GM13977 (cell line): ENCODE results near the gene PANK4.

Source experiments
- DNase-seq: peaks from one replicate; pipeline ENCODE4 v3.0.0; 2012; ENCODE audit warnings: low spot score
- in situ Hi-C: fragments of 300-500 bp; cut with MboI; formaldehyde crosslinking; loops from one replicate; pipeline ENCODE4 v1.12.0; 2022; ENCODE audit warnings: low sequenced_read_pairs, low pct_unique_long_range_greater_than_20kb, mixed read lengths, inconsistent platforms; ENCODE audit not compliant: unreplicated experiment
- TF ChIP-seq, protein P1 (sequence below): IDR thresholded peaks from 2 replicates; pipeline ENCODE4 v1.5.1; 2012; ENCODE audit warnings: mild to moderate bottlenecking, control low read depth; ENCODE audit not compliant: insufficient read depth; ENCODE audit errors: extremely low read depth, missing control alignments

Gene PANK4

DNA sequence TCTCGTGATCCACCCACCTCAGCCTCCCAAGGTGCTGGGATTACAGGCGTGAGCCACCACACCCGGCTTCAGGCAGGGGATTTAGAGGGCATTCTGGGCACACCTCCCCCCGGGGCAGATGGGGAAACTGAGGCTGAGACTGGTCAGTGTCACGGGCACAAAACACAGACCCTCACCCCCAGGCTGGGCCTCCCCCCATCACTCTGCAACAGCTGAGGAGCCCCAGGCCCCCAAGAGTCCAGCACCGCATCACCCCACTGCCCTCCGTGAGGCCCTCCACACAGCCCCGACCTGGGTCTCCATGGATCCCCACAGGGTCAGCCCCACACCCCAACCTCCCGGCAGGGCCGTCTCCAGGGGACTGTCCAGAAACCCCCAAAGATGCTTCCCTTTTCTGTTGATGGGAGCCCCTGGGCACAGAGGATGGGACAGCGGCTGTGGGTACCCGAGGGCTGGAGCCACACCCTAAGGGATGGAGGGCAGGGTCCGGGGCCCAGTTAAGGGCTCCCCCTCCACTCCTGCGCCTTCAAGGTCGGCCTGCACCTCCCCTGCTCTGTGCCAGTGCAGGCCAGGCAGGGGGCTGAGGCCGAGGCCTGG is 40.8 kb upstream of the PANK4 start:
- DNase-seq = no peak
- in situ Hi-C loops = no loop called here
- TF ChIP-seq, protein P1, sequence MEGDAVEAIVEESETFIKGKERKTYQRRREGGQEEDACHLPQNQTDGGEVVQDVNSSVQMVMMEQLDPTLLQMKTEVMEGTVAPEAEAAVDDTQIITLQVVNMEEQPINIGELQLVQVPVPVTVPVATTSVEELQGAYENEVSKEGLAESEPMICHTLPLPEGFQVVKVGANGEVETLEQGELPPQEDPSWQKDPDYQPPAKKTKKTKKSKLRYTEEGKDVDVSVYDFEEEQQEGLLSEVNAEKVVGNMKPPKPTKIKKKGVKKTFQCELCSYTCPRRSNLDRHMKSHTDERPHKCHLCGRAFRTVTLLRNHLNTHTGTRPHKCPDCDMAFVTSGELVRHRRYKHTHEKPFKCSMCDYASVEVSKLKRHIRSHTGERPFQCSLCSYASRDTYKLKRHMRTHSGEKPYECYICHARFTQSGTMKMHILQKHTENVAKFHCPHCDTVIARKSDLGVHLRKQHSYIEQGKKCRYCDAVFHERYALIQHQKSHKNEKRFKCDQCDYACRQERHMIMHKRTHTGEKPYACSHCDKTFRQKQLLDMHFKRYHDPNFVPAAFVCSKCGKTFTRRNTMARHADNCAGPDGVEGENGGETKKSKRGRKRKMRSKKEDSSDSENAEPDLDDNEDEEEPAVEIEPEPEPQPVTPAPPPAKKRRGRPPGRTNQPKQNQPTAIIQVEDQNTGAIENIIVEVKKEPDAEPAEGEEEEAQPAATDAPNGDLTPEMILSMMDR = no peak

DNA sequence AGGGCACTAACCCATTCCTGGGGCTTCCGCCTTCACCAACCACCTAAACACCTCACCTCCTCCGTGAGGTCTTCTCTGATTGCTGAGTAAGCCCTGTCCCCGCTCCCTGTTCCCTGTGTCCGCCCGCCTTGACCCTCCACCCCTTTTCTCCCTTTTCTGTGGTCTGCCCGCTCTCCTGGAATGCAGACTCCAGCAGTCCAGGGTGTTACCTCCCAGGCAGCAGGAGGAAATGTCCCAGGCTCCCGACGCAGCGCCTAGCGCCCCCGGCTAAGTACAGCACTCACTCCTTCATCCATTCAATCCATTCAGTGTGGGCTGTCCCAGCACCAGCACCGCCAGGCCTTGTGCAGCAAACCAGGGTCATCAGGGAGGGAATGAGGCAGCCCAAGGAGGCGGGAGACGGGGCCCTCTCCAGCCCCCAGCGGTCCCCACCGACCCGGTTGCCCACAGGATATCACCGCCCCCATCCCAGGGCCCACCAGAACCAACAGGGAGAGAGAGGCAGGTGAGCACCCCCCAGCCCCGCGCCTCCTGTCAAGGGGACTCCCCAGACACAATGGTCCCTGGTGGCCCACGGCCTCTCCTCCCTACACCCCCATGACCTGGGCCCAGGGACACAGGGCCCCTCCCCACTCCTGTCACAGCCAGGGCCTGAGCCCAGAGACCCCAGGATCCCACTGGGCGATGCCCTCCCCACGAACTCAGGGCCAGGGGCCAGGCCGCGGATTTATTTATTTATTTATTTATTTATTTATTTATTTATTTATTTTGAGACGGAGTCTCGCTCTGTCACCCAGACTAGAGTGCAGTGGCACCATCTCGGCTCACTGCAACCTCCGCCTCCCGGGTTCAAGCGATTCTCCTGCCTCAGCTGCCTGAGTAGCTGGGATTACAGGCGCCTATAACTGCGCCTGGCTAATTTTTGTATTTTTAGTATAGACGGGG is 40.0 kb upstream of the PANK4 start:
- TF ChIP-seq, protein P1 = no peak
- in situ Hi-C loops = no loop called here
- DNase-seq = no peak

DNA sequence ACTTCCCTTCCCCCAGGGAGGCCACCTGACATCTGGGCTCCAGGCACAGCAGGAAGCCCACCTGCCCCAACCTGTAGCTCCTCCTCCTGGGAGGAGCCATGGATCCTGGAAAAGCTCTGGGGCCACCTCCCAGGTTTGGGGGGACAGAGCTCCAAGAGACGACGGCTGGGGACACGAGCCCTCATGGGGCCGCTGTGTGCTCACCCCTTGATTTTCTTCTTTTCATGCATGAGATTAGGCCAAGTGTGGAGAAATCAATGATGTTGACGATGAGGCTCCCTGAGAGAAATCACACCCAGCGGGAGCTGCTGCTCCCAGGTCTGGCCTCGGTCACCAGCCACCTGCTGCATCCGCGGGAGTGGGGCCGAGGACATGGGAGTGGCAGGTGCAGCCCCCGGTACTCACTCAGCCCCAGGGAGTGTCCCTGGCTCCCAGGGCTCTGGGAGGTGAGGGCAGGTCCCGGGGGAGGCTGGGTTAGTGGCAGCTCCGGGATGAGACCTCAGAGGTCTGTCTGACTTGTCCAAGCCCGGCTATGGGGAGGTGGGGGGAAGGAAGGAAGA is 38.5 kb upstream of the PANK4 start:
- TF ChIP-seq, protein P1 = no peak
- no peak for DNase-seq
- in situ Hi-C loops = no loop called here

DNA sequence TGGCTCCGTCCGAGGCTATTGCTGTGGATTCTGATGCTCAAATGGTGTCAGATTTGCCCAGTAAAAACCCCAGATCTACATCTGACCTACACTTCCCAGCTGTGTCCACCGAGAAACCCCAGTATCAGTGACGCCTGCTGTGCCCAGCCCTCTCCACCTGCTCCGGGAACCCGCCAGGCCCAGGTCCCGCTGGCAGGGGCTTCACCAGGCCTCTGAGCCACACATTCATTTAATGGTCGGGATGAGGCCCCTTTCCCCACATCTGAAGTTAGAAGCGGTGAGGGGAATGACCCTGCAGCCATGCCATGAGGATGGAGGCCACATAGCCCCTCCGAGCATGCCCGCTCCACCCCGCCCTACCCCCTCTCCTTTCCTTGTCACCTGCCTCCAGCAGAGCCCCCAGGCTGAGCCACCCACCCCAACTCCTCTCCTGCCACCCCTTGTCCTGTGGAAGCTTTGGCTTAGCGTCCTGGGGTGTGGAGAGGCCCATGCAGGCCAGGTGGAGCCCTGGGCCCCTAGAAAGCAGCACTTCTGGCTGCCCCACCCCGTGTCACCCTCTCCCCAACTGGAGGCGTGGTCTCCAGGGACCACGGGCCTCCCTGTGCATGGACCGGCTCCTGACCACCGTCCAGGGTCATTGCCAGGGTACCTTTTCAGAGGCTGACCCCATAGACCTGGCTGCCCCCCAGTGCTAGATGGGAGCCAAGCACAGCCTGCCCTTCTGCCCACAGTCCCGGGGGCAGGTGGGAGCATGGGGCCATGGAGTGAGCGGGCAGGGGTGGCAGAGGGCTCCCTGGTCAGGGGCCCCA is 37.8 kb upstream of the PANK4 start:
- TF ChIP-seq, protein P1 = no peak
- in situ Hi-C loops = no loop called here
- DNase-seq = no peak

DNA sequence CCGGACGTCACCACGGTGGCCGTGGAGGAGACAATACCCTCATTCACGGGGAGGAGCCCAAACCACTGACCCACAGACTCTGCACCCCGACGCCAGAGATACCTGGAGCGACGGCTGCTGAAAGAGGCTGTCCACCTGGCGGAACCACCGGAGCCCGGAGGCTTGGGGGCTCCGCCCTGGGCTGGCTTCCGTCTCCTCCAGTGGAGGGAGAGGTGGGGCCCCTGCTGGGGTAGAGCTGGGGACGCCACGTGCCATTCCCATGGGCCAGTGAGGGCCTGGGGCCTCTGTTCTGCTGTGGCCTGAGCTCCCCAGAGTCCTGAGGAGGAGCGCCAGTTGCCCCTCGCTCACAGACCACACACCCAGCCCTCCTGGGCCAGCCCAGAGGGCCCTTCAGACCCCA is 36.8 kb upstream of the PANK4 start:
- in situ Hi-C loops = no loop called here
- DNase-seq = no peak
- TF ChIP-seq, protein P1 = no peak
